ENCODE data around the gene TMEM259.

TMEM259 gene

DNA sequence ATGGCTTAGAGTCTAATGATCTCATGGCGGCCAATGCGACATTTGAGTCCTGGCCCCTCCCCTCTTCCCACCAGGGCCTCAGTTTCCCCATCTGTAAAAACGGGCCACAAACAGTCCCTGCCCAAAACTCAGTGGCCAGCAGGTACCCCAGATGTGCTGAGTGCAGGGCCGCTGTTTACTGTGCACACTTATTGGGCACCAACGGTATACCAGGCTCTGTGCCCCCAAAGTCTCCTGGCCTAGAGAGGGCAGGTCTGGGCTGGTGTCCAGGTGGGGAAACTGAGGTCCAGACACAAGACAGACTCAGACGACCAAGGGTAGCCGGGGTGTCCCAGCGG is 60.4 kb downstream of the TMEM259 start:
- no peak for DNase-seq (ENCODE audit: low spot score)

DNA sequence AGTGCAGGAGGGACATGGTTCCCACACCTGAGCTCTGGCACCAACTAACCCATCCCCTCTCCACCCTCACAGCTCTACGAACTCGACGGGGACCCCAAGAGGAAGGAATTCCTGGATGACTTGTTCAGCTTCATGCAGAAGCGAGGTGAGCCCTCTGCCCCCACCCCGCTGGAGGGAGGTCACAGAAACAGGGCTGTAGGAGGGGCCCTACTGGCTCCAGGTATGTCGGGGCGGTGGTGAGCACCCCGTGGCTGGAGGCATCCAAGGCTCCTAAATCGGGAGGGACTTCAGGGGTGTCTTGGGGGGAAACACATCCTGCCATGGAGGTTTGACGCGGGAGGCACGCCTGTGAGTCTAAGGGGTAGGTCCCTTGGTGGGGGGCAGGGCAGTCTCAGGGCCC is 60.9 kb downstream of the TMEM259 start:
- DNase-seq (ENCODE audit: low spot score), result no peak
